ENCODE measurements around the gene TYW1B.
"Not testable (repeated sequence)": the region's sequence is repeated elsewhere in the genome, so short reads cannot be mapped to it uniquely, and the experiment has no call there.

TYW1B gene

GRCh38 chr7:72808511-72808910 is 19.5 kb downstream of the TYW1B start:
- FAIRE-seq: not testable (repeated sequence)

- FAIRE-seq: not testable (repeated sequence)
These were observed 21.1 kb downstream of the TYW1B start for GRCh38 chr7:72806851-72807250.

- FAIRE-seq: no peak
These were observed 22.2 kb downstream of the TYW1B start for GRCh38 chr7:72805526-72806494.

GRCh38 chr7:72803778-72804177 is 24.2 kb downstream of the TYW1B start:
- FAIRE-seq: not testable (repeated sequence)

- not testable (repeated sequence) for FAIRE-seq
These were observed 26.4 kb downstream of the TYW1B start for GRCh38 chr7:72801564-72801963.

GRCh38 chr7:72795401-72795800 is 32.6 kb downstream of the TYW1B start:
- FAIRE-seq: not testable (repeated sequence)

GRCh38 chr7:72793791-72794190 is 34.2 kb downstream of the TYW1B start:
- FAIRE-seq: no peak

GRCh38 chr7:72790698-72791060 is 37.3 kb downstream of the TYW1B start:
- FAIRE-seq: not testable (repeated sequence)

GRCh38 chr7:72790048-72790697 is 37.8 kb downstream of the TYW1B start:
- FAIRE-seq: not testable (repeated sequence)

- peak; percentile 95 for FAIRE-seq
These were observed 42.6 kb downstream of the TYW1B start for GRCh38 chr7:72785166-72785955.

GRCh38 chr7:72783601-72784370 is 44.2 kb downstream of the TYW1B start:
- not testable (repeated sequence) for FAIRE-seq

- FAIRE-seq: no peak
These were observed 46.4 kb downstream of the TYW1B start for GRCh38 chr7:72781631-72782030.

GRCh38 chr7:72781161-72781560 is 46.8 kb downstream of the TYW1B start:
- FAIRE-seq: no peak

GRCh38 chr7:72780289-72780894 is 47.6 kb downstream of the TYW1B start:
- FAIRE-seq: not testable (repeated sequence)

GRCh38 chr7:72777167-72777566 is 50.8 kb downstream of the TYW1B start:
- not testable (repeated sequence) for FAIRE-seq

GRCh38 chr7:72772627-72773026 is 55.4 kb downstream of the TYW1B start:
- FAIRE-seq: not testable (repeated sequence)

GRCh38 chr7:72766994-72767393 is 61.0 kb downstream of the TYW1B start:
- not testable (repeated sequence) for FAIRE-seq

- FAIRE-seq: no peak
These were observed 67.4 kb downstream of the TYW1B start for GRCh38 chr7:72760602-72761001.

- FAIRE-seq: no peak
These were observed 73.7 kb downstream of the TYW1B start for GRCh38 chr7:72754312-72754711.

GRCh38 chr7:72753781-72754180 is 74.2 kb downstream of the TYW1B start:
- FAIRE-seq: no peak

GRCh38 chr7:72753229-72753628 is 74.8 kb downstream of the TYW1B start:
- FAIRE-seq: not testable (repeated sequence)

GRCh38 chr7:72751978-72752377 is 76.0 kb downstream of the TYW1B start:
- FAIRE-seq: no peak
